GM23338 (cell line): ENCODE results near the gene HLCS. TPM values are rescaled to one million over a fixed set of nuclear protein-coding genes. Genes with fewer than 3 reads are reported as not detected.

ENCODE experiments used
- STAT1 ChIP-seq: IDR thresholded peaks from one replicate; pipeline ENCODE4 v1.6.1; 2016; ENCODE audit warnings: antibody characterized with exemption; ENCODE audit not compliant: unreplicated experiment
- ZNF331 ChIP-seq: fragments of 250-450 bp; sonication (Bioruptor Pico); IDR thresholded peaks from 2 replicates; pipeline ENCODE4 v1.5.0; 2020; ENCODE audit warnings: low read depth, mild to moderate bottlenecking, moderate library complexity
- ZNF462 ChIP-seq: fragments of 250-450 bp; sonication (Bioruptor Pico); IDR thresholded peaks from 2 replicates; pipeline ENCODE4 v1.5.0; 2020; ENCODE audit warnings: mild to moderate bottlenecking, moderate library complexity
- polyA plus RNA-seq: library from polyadenylated mRNA; unstranded; fragments of >200 nt; fragmentation: Nextera tagmentation; extraction: Ambion mirVana; gene quantifications from 2 replicates; pipeline ENCODE4 v1.2.1, GENCODE V29; 2016
- total RNA-seq: library from RNA; depleted of rRNA; stranded (reverse); fragments of >200 nt; shearing (Covaris generic); gene quantifications from 2 replicates; pipeline ENCODE4 v1.2.3, GENCODE V29; 2014
- TF ChIP-seq, protein P1 (sequence below): IDR thresholded peaks from one replicate; pipeline ENCODE4 v1.6.1; 2018; ENCODE audit warnings: antibody characterized with exemption; ENCODE audit not compliant: unreplicated experiment
- TF ChIP-seq, protein P2 (sequence below): IDR thresholded peaks from 2 replicates; pipeline ENCODE4 v1.6.1; 2016; ENCODE audit warnings: antibody characterized with exemption

Gene HLCS
- total and polyA plus RNA-seq, 2 experiments from 2014 or later: 6.1 to 14.7 TPM

DNA sequence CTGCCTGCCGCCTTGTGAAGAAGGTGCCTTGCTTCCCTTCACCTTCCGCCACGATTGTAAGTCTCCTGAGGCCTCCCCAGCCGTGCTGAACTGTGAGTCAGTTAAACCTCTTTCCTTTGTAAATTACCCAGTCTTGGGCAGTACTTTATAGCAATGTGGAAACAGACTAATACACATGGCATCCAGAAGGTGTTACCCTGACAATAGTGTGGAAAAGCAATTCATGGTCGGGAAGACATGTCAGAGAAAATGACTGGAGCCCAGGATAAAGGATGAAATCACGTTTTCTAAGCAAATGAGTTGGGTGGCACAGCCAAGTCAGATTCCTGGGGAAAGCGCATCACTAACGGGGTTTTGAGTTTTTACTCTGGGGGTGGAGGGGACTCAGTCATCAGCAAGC, 76.4 kb downstream of the HLCS start (continued):
- TF ChIP-seq ZNF462 (no peak), ZNF331 (CRISPR knock-in tag) (no peak), STAT1 (no peak)
- TF ChIP-seq, protein P1, sequence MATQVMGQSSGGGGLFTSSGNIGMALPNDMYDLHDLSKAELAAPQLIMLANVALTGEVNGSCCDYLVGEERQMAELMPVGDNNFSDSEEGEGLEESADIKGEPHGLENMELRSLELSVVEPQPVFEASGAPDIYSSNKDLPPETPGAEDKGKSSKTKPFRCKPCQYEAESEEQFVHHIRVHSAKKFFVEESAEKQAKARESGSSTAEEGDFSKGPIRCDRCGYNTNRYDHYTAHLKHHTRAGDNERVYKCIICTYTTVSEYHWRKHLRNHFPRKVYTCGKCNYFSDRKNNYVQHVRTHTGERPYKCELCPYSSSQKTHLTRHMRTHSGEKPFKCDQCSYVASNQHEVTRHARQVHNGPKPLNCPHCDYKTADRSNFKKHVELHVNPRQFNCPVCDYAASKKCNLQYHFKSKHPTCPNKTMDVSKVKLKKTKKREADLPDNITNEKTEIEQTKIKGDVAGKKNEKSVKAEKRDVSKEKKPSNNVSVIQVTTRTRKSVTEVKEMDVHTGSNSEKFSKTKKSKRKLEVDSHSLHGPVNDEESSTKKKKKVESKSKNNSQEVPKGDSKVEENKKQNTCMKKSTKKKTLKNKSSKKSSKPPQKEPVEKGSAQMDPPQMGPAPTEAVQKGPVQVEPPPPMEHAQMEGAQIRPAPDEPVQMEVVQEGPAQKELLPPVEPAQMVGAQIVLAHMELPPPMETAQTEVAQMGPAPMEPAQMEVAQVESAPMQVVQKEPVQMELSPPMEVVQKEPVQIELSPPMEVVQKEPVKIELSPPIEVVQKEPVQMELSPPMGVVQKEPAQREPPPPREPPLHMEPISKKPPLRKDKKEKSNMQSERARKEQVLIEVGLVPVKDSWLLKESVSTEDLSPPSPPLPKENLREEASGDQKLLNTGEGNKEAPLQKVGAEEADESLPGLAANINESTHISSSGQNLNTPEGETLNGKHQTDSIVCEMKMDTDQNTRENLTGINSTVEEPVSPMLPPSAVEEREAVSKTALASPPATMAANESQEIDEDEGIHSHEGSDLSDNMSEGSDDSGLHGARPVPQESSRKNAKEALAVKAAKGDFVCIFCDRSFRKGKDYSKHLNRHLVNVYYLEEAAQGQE: no peak
- TF ChIP-seq, protein P2, sequence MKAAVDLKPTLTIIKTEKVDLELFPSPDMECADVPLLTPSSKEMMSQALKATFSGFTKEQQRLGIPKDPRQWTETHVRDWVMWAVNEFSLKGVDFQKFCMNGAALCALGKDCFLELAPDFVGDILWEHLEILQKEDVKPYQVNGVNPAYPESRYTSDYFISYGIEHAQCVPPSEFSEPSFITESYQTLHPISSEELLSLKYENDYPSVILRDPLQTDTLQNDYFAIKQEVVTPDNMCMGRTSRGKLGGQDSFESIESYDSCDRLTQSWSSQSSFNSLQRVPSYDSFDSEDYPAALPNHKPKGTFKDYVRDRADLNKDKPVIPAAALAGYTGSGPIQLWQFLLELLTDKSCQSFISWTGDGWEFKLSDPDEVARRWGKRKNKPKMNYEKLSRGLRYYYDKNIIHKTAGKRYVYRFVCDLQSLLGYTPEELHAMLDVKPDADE: no peak
